Esophagus muscularis mucosa (tissue), 4 donors: Measurements from ENCODE around the gene HIRIP3. TPM values are rescaled to one million over a fixed set of nuclear protein-coding genes. Genes with fewer than 3 reads are reported as not detected.
"Not testable (repeated sequence)": the region's sequence is repeated elsewhere in the genome, so short reads cannot be mapped to it uniquely, and the experiment has no call there.

Source experiments
- DNase-seq: peaks from one replicate; pipeline ENCODE4 v3.0.0-alpha.2; 2017; ENCODE audit errors: extremely low spot score
- H3K27ac ChIP-seq, 4 donors: fragments of 200-600 bp; sonication (generic); replicated peaks in 1 of 4; 1 replicate in 3 of 4; 2 replicates in 1 of 4; pipeline ENCODE4 v1.5.1; 2016 to 2019; ENCODE audit warnings: mild to moderate bottlenecking in 1 of 4
- H3K27me3 ChIP-seq, 4 donors: fragments of 200-600 bp; sonication (generic); one replicate each; pipeline versions ENCODE4 v1.5.1 to v1.6.0; 2016 to 2019
- H3K36me3 ChIP-seq, 4 donors: fragments of 200-600 bp; sonication (generic); one replicate each; pipeline ENCODE4 v1.5.1; 2016 to 2019
- H3K4me1 ChIP-seq, 4 donors: fragments of 200-600 bp; sonication (generic); one replicate each; pipeline ENCODE4 v1.5.1; 2016 to 2019
- H3K4me3 ChIP-seq, 4 donors: fragments of 200-600 bp; sonication (generic); 1 replicate in 2 of 4; 2 replicates in 2 of 4; pipeline ENCODE4 v1.5.1; 2016 to 2019; ENCODE audit warnings: mild to moderate bottlenecking in 4 of 4, moderate library complexity in 1 of 4
- H3K9me3 ChIP-seq, 4 donors: fragments of 200-600 bp; sonication (generic); 1 replicate in 3 of 4; 2 replicates in 1 of 4; pipeline ENCODE4 v1.5.1; 2016 to 2019
- EP300 ChIP-seq: sonication (generic); formaldehyde crosslinking; IDR thresholded peaks from one replicate; pipeline ENCODE4 v1.6.1; 2017; ENCODE audit warnings: antibody characterized with exemption
- POLR2A ChIP-seq: fragments of 450-650 bp; IDR thresholded peaks from one replicate; pipeline ENCODE4 v1.6.1; 2017; ENCODE audit warnings: antibody characterized with exemption, moderate library complexity, mild to moderate bottlenecking, low read depth
- POLR2AphosphoS5 ChIP-seq, 2 donors: sonication (generic); formaldehyde crosslinking; IDR thresholded peaks; one replicate each; pipeline ENCODE4 v1.6.1; 2017; ENCODE audit warnings: antibody characterized with exemption in 2 of 2
- WGBS: methylation state at CpG from one replicate; pipeline ENCODE4 v1.1.5; 2018; 5-methylcytosine and 5-hydroxymethylcytosine counted together
- intact Hi-C: fragments of 100-400 bp; cut with DNase I; formaldehyde crosslinking; loops from one replicate; pipeline ENCODE4 v1.15.1; 2023
- total RNA-seq, 4 donors: library from RNA; depleted of rRNA; stranded (reverse); fragments of >200 nt; gene quantifications; one replicate each; pipeline versions ENCODE4 v1.1.0 to v1.2.1, GENCODE V29; 2016
- TF ChIP-seq, protein P1 (sequence below), 3 experiments: fragments of 200-600 bp in 2 of 3; fragments of 450-650 bp in 1 of 3; sonication (generic) in 2 of 3; IDR thresholded peaks; one replicate each; pipeline ENCODE4 v1.5.1; 2017 to 2019; ENCODE audit warnings: antibody characterized with exemption in 3 of 3, mild to moderate bottlenecking in 2 of 3, moderate library complexity in 1 of 3

The HIRIP3 gene
- total RNA-seq, 4 donors from 2014 or later: 20.8 to 39.4 (median 22.1) TPM

DNA sequence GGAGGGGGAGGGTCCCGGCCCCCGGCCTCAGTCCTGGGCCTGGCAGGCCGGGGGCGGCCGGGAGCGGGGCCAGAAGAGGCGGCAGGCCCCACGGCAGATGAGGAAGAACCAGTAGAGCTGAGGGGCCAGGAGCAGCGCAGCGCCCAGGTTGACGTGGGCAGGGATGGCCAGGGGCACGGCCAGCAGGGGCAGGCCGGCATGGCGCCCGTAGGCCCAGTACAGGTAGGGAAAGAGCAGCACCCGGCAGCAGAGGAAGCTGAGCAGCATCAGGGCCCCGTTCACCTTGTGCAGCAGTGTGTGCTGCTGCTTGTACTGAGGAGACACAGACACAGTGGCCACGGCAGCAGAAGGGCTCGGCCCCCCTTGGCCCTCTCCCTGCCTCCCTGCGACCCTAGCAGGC is 29.7 kb upstream of the HIRIP3 start:
- peaks cover 6 to 14% (median 13%) of the 10 kb centered on the region in 4 donors for H3K4me1 ChIP-seq
- H3K4me3 ChIP-seq: no peak overlapping the region
- WGBS: 82% methylated on average over 17 of the region's 20 CpGs
- no peaks in the 10 kb centered on the region for H3K9me3 ChIP-seq
- H3K27me3 ChIP-seq: peaks cover 0 to 53% (median 11%) of the 10 kb centered on the region in 4 donors
- H3K36me3 ChIP-seq: no peaks in the 10 kb centered on the region
- no peak for TF ChIP-seq POLR2A
- TF ChIP-seq, protein P1, sequence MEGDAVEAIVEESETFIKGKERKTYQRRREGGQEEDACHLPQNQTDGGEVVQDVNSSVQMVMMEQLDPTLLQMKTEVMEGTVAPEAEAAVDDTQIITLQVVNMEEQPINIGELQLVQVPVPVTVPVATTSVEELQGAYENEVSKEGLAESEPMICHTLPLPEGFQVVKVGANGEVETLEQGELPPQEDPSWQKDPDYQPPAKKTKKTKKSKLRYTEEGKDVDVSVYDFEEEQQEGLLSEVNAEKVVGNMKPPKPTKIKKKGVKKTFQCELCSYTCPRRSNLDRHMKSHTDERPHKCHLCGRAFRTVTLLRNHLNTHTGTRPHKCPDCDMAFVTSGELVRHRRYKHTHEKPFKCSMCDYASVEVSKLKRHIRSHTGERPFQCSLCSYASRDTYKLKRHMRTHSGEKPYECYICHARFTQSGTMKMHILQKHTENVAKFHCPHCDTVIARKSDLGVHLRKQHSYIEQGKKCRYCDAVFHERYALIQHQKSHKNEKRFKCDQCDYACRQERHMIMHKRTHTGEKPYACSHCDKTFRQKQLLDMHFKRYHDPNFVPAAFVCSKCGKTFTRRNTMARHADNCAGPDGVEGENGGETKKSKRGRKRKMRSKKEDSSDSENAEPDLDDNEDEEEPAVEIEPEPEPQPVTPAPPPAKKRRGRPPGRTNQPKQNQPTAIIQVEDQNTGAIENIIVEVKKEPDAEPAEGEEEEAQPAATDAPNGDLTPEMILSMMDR (IDR thresholded peaks at IDR 0.05): no peak
- no peak for TF ChIP-seq POLR2AphosphoS5 (IDR thresholded peaks at IDR 0.05)
- TF ChIP-seq EP300: no peak
- DNase-seq: no peak
- intact Hi-C loops: no loop called here
- H3K27ac ChIP-seq: no peak overlapping the region

DNA sequence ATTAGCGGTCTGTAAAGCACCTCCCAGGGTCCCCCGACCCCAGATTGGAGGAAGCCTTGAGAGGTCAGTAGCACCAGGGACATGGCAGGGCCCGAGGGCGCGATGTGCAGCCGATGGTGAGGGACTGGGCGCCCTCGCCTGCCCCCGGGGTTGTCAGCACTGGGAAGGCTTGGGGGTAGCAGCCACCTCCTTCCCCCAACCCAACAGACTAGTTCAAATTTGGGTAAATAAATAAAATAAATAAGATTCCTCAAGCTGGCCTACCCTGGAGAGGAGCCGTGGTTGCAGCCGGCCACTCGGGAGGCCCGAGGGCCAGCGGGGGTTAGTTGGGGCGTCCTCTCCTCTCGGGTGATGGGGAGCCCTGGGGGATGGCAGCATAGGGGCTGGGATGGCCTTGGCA is 29.0 kb upstream of the HIRIP3 start:
- intact Hi-C loops: no loop called here
- TF ChIP-seq POLR2AphosphoS5 (IDR thresholded peaks at IDR 0.05) (no peak), POLR2A (no peak), EP300 (no peak)
- TF ChIP-seq, protein P1 (IDR thresholded peaks at IDR 0.05): no peak

DNA sequence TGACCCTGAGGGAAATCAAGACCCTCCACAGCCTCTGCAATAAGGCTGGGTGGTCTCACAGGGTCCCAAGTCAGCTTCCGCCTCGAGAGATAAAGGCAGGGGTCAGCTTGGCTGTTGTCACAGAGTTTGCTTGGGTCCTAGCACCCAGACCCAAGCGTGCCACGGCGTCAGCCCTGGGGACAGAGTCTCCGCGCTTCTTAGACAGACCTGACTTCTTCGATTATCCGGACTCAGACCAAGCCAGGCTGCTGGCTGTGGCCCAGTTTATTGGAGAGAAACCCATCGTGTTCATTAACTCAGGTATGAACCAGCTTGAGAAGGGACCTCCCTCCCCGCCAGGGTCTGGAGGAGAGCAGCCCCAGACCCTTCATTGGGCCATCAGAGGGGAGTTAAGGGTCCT is 28.2 kb upstream of the HIRIP3 start:
- Histone ChIP-seq H3K36me3 (no peaks in the 10 kb centered on the region), H3K4me3 (no peak overlapping the region), H3K27me3 (peaks cover 0 to 38% (median 0%) of the 10 kb centered on the region in 4 donors), H3K4me1 (peaks cover 6 to 14% (median 13%) of the 10 kb centered on the region in 4 donors), H3K27ac (no peak overlapping the region), H3K9me3 (no peaks in the 10 kb centered on the region)
- intact Hi-C loops: no loop called here
- WGBS: 81% methylated on average over 9 of the region's 11 CpGs
- DNase-seq: no peak
- TF ChIP-seq, protein P1 (IDR thresholded peaks at IDR 0.05): no peak
- no peak for TF ChIP-seq POLR2A
- TF ChIP-seq EP300: no peak
- TF ChIP-seq POLR2AphosphoS5 (IDR thresholded peaks at IDR 0.05): no peak

More for the DNA sequence above, 29.0 kb upstream of the HIRIP3 start:
- 88% methylated on average over 11 of the region's 16 CpGs for WGBS
- Histone ChIP-seq H3K4me1 (peaks cover 6 to 14% (median 13%) of the 10 kb centered on the region in 4 donors), H3K4me3 (no peak overlapping the region), H3K36me3 (no peaks in the 10 kb centered on the region), H3K27ac (no peak overlapping the region), H3K9me3 (no peaks in the 10 kb centered on the region), H3K27me3 (peaks cover 0 to 46% (median 4%) of the 10 kb centered on the region in 4 donors)
- DNase-seq: no peak

DNA sequence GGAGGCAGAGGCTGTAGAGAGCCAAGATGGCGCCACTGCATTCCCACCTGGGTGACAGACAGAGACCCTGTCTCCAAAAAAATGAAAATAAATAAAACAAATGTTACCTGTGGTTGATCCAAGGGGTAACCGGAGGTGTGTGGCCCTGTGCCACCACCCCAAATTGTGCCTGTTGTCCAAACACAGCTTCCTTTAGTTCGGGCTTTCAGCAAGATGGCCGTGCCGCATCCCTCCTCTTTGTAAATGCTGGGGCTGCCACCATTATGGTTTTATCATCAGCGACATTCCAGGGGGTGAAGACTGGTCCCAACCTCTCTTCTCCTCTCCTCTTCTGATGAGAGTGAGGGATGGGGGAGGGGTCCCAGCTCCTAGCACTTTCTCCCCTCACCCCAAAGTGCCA is 27.5 kb upstream of the HIRIP3 start, which contains the start of gene C16orf92:
Gene C16orf92 (plus strand): TSS at position 312 of the 400 bp plus-strand sequence. CDS start 143 bp downstream, outside the sequence.
- no peaks in the 10 kb centered on the region for H3K9me3 ChIP-seq
- H3K27ac ChIP-seq: no peak within 1 kb of the TSS
- no peak for DNase-seq
- intact Hi-C loops: no loop called here
- no peaks in the 10 kb centered on the region for H3K36me3 ChIP-seq
- TF ChIP-seq EP300 (no peak), POLR2AphosphoS5 (IDR thresholded peaks at IDR 0.05) (no peak), POLR2A (no peak)
- peaks cover 6 to 14% (median 13%) of the 10 kb centered on the region in 4 donors for H3K4me1 ChIP-seq
- peaks cover 0 to 31% (median 0%) of the 10 kb centered on the region in 4 donors for H3K27me3 ChIP-seq
- H3K4me3 ChIP-seq: no peak within 1 kb of the TSS
- WGBS: 83% methylated on average over 6 of the region's 6 CpGs

DNA sequence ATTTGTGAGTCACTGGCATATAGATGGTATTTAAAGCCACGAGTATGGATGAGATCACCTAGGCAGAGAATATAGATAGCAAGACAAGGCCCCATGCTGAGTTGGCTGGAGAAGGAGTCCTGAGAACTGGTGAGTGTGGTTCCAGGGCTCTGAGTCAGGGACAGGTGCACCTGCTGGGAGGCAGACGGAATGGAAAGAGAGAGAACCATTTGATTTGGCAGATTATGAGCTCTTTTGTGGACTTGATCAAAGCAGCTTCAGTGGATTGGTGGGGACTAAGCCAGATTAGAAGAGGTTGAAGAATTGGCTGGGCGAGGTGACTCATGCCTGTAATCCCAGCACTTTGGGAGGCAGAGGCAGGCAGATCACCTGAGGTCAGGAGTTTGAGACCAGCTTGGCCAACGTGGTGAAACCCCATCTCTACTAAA is 23.3 kb upstream of the HIRIP3 start:
- 75% methylated on average over 4 of the region's 4 CpGs for WGBS
- H3K36me3 ChIP-seq: no peaks in the 10 kb centered on the region
- no peak overlapping the region for H3K4me3 ChIP-seq
- DNase-seq: no peak
- TF ChIP-seq EP300 (no peak), POLR2AphosphoS5 (IDR thresholded peaks at IDR 0.05) (no peak), POLR2A (no peak)
- TF ChIP-seq, protein P1 (IDR thresholded peaks at IDR 0.05): no peak
- H3K4me1 ChIP-seq: peaks cover 6 to 14% (median 13%) of the 10 kb centered on the region in 4 donors
- no peaks in the 10 kb centered on the region for H3K9me3 ChIP-seq
- H3K27me3 ChIP-seq: no peaks in the 10 kb centered on the region
- H3K27ac ChIP-seq: no peak overlapping the region
- intact Hi-C loops: no loop called here

DNA sequence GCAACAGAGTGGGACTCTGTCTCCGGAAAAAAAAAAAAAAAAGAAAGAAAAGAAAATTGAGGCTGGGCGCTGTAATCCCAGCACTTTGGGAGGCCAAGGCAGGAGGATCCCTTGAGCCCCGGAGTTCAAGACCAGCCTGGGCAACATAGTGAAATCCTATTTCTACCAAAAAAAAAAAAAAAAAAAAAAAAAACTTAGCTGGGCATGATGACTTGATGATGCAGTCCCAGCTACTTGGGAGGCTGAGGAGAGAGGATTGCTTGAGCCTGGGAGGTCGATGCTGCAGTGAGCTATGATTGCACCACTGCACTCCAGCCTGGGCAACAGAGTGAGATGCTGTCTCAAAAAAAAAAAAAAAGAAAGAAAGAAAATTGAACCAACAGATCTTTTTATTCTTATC is 22.5 kb upstream of the HIRIP3 start:
- H3K27me3 ChIP-seq, DNase-seq, H3K36me3 ChIP-seq, H3K4me3 ChIP-seq, H3K27ac ChIP-seq, H3K9me3 ChIP-seq, intact Hi-C loops: not testable (repeated sequence)
- H3K4me1 ChIP-seq: peaks cover 6 to 14% (median 13%) of the 10 kb centered on the region in 4 donors
- WGBS: 88% methylated on average over 4 of the region's 4 CpGs
